GM18519 (cell line): Measurements from ENCODE around the gene GALNT7.
A peak's percentile ranks its signal among the peaks of the same experiment; 100 is the strongest.

Source experiments
- ATAC-seq: cut with Tn5 transposase; IDR thresholded peaks from one replicate; pipeline ENCODE4 v1.9.1; 2021; ENCODE audit warnings: mild to moderate bottlenecking, moderate library complexity; ENCODE audit not compliant: unreplicated experiment, low FRiP score

The GALNT7 gene

GRCh38 chr4:173230062-173230461 lies 61.5 kb downstream of the GALNT7 start:
- ATAC-seq, result no peak

- ATAC-seq, result peak; percentile 55
Observed at GRCh38 chr4:173231916-173232315, 63.3 kb downstream of the GALNT7 start.

- ATAC-seq, result no peak
Observed at GRCh38 chr4:173233857-173234256, 65.2 kb downstream of the GALNT7 start.

GRCh38 chr4:173235050-173235449 lies 66.4 kb downstream of the GALNT7 start:
- no peak for ATAC-seq

GRCh38 chr4:173236301-173236700 lies 67.7 kb downstream of the GALNT7 start:
- no peak for ATAC-seq

- no peak for ATAC-seq
Observed at GRCh38 chr4:173237152-173237551, 68.5 kb downstream of the GALNT7 start.

- ATAC-seq, result no peak
Observed at GRCh38 chr4:173237762-173238161, 69.2 kb downstream of the GALNT7 start.

- no peak for ATAC-seq
Observed at GRCh38 chr4:173240696-173241095, 72.1 kb downstream of the GALNT7 start.

- no peak for ATAC-seq
Observed at GRCh38 chr4:173242466-173243250, 74.0 kb downstream of the GALNT7 start.

GRCh38 chr4:173243321-173243720 lies 74.7 kb downstream of the GALNT7 start:
- no peak for ATAC-seq

- peak; percentile 54 for ATAC-seq
Observed at GRCh38 chr4:173243917-173244658, 75.5 kb downstream of the GALNT7 start.

- no peak for ATAC-seq
Observed at GRCh38 chr4:173245952-173246351, 77.3 kb downstream of the GALNT7 start.

- ATAC-seq, result no peak
Observed at GRCh38 chr4:173246719-173247118, 78.1 kb downstream of the GALNT7 start.

- no peak for ATAC-seq
Observed at GRCh38 chr4:173247321-173247720, 78.7 kb downstream of the GALNT7 start.

GRCh38 chr4:173248690-173249089 lies 80.1 kb downstream of the GALNT7 start:
- ATAC-seq, result no peak

- ATAC-seq, result peak; percentile 78
Observed at GRCh38 chr4:173252024-173252935, 83.7 kb downstream of the GALNT7 start.

- no peak for ATAC-seq
Observed at GRCh38 chr4:173253561-173253960, 85.0 kb downstream of the GALNT7 start.

- ATAC-seq, result no peak
Observed at GRCh38 chr4:173254646-173255045, 86.0 kb downstream of the GALNT7 start.

- no peak for ATAC-seq
Observed at GRCh38 chr4:173256825-173257224, 88.2 kb downstream of the GALNT7 start.

GRCh38 chr4:173257732-173258717 lies 89.4 kb downstream of the GALNT7 start:
- peak; percentile 69 for ATAC-seq
